ENCODE results near the gene ULK1.

Gene ULK1

DNA sequence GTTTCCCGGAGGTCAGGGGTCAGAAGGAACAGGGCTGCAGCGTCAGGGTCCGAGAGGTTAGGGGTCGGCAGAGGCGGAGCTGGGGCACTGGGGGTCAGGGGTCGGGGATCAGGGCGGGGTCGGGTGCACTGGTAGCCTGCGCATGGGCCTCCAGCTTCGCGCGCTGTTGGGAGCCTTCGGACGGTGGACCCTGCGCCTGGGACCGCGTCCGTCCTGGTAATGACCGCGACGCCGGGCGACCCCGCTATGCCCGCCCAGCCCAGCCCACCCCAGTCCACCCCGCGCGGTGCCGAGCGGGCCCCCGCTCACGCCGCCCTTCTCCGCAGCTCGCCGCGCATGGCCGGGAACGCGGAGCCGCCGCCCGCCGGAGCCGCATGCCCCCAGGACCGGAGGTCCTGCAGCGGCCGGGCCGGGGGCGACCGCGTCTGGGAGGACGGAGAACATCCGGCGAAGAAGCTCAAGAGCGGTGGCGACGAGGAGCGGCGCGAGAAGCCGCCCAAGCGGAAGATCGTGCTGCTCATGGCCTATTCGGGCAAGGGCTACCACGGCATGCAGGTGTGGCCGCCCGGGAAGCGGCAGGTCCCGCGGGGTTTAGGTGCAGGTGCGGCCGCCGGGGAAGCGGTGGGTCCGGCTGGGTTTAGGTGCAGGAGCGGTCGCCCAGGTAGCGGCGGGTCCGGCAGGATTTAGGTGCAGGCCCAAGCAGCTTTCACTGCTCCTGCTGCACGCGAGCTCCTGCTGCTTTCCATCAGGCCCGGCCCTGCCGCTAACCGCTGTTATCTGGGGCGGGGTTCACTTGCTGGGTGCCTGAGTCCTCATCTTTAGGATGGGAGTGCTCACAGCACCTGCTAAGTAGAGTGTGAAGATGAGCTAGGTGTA lies 35.4 kb downstream of the ULK1 start:
- Mint-ChIP-seq H3K9me3 (peaks cover 7% of the 10 kb centered on the region), H3K36me3 (ENCODE audit: low read depth) (peaks cover 27% of the 10 kb centered on the region), H3K4me1 (peaks cover 6% of the 10 kb centered on the region), H3K4me3 (peak overlapping the region; percentile 90), H3K27me3 (ENCODE audit: low read depth, poor library complexity) (peaks cover 3% of the 10 kb centered on the region), H3K27ac (peak overlapping the region; percentile 95)
- DNase-seq = peak; percentile 66
- TF ChIP-seq, protein P1, sequence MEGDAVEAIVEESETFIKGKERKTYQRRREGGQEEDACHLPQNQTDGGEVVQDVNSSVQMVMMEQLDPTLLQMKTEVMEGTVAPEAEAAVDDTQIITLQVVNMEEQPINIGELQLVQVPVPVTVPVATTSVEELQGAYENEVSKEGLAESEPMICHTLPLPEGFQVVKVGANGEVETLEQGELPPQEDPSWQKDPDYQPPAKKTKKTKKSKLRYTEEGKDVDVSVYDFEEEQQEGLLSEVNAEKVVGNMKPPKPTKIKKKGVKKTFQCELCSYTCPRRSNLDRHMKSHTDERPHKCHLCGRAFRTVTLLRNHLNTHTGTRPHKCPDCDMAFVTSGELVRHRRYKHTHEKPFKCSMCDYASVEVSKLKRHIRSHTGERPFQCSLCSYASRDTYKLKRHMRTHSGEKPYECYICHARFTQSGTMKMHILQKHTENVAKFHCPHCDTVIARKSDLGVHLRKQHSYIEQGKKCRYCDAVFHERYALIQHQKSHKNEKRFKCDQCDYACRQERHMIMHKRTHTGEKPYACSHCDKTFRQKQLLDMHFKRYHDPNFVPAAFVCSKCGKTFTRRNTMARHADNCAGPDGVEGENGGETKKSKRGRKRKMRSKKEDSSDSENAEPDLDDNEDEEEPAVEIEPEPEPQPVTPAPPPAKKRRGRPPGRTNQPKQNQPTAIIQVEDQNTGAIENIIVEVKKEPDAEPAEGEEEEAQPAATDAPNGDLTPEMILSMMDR (IDR thresholded peaks at IDR 0.05) = no peak

DNA sequence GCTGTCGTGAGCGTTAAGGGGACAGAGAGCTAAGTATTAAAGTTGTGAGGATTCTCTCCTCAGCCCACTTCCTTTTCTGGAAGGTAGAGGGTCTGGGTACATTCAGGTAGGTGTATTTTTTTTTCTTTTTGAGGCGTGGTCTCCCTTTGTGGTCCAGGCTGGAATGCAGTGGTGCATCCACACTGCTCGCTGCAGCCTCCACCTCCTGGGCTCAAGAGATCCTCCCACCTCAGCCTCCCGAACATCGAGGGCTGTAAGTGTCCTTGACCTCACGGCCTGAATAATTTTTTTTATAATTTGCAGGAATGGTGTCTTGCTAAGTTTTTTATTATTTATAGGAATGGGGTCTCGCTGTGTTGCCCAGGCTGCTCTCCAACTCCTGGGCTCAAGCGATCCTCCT lies 36.1 kb downstream of the ULK1 start:
- TF ChIP-seq, protein P1 (IDR thresholded peaks at IDR 0.05) = no peak
- no peak for DNase-seq
- H3K27ac Mint-ChIP-seq = no peak overlapping the region
- peaks cover 7% of the 10 kb centered on the region for H3K9me3 Mint-ChIP-seq
- H3K4me3 Mint-ChIP-seq = peak overlapping the region; percentile 90
- H3K4me1 Mint-ChIP-seq = peaks cover 6% of the 10 kb centered on the region
- peaks cover 3% of the 10 kb centered on the region for H3K27me3 Mint-ChIP-seq (ENCODE audit: low read depth, poor library complexity)
- peaks cover 32% of the 10 kb centered on the region for H3K36me3 Mint-ChIP-seq (ENCODE audit: low read depth)

DNA sequence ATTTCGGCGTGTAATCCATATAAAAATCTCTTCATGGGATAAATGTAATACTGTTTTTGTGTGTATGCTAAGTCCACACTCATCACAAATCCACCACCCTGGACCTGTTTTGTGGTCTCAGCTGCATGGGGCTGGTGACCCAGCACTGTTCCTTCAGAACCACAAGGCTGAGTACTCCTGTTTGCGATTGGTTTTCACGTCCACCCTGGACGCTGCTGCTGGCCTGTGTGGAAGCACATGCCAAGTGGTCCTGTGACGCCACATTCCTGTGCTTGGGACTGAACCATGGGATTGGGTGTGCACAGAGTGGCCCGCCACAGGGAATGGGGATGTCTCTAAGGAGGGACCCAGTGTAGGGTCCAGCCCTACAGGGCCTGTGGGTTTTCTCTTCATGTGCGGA lies 39.0 kb downstream of the ULK1 start:
- peaks cover 3% of the 10 kb centered on the region for H3K27me3 Mint-ChIP-seq (ENCODE audit: low read depth, poor library complexity)
- no peak for DNase-seq
- peaks cover 6% of the 10 kb centered on the region for H3K4me1 Mint-ChIP-seq
- TF ChIP-seq, protein P1 (IDR thresholded peaks at IDR 0.05) = no peak
- H3K36me3 Mint-ChIP-seq (ENCODE audit: low read depth) = peaks cover 51% of the 10 kb centered on the region
- no peak overlapping the region for H3K27ac Mint-ChIP-seq
- no peaks in the 10 kb centered on the region for H3K9me3 Mint-ChIP-seq
- H3K4me3 Mint-ChIP-seq = no peak overlapping the region

DNA sequence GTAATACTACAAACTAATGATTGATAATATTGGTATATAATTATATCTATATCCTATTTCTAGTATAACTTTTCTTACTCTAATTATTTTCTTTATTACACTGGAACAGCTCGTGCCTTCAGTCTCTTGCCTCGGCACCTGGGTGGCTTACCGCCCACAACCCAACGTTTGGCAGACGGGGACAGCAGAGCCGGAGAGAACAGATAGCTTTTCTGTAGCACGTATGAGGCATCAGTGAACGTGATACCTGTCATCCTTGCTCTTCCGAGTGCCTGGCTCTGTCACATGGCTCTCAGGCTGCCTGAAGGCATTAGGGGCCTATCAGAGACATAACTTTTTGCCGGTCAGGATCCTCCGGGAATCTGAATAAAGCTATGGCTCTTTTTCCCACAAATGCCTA lies 40.1 kb downstream of the ULK1 start:
- Mint-ChIP-seq H3K4me1 (peaks cover 6% of the 10 kb centered on the region), H3K27me3 (ENCODE audit: low read depth, poor library complexity) (peaks cover 3% of the 10 kb centered on the region), H3K4me3 (no peak overlapping the region), H3K36me3 (ENCODE audit: low read depth) (peaks cover 58% of the 10 kb centered on the region), H3K9me3 (no peaks in the 10 kb centered on the region), H3K27ac (no peak overlapping the region)
- TF ChIP-seq, protein P1 (IDR thresholded peaks at IDR 0.05) = no peak
- no peak for DNase-seq

DNA sequence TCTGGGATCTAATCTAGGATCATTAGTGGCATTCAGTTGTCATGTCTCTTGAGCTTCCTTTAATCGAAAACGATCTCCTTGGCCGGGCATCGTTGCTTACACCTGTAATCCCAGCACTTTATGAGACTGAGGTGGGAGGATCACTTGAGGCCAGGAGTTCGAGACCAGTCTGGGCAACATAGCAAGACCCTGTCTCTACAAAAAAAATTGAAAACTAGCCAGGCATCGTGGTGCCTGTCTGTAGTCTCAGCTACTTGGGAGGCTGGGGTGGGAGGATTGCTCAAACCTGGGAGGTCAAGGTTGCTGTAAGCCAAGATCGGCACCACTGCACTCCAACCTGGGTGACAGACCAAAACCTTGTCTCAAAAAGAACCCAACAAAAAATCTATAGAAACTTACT lies 43.7 kb downstream of the ULK1 start:
- H3K36me3 Mint-ChIP-seq (ENCODE audit: low read depth) = peaks cover 57% of the 10 kb centered on the region
- no peak overlapping the region for H3K4me3 Mint-ChIP-seq
- TF ChIP-seq, protein P1 (IDR thresholded peaks at IDR 0.05) = no peak
- H3K27ac Mint-ChIP-seq = peak overlapping the region; percentile 62
- no peaks in the 10 kb centered on the region for H3K27me3 Mint-ChIP-seq (ENCODE audit: low read depth, poor library complexity)
- no peaks in the 10 kb centered on the region for H3K9me3 Mint-ChIP-seq
- H3K4me1 Mint-ChIP-seq = no peaks in the 10 kb centered on the region
- DNase-seq = no peak

DNA sequence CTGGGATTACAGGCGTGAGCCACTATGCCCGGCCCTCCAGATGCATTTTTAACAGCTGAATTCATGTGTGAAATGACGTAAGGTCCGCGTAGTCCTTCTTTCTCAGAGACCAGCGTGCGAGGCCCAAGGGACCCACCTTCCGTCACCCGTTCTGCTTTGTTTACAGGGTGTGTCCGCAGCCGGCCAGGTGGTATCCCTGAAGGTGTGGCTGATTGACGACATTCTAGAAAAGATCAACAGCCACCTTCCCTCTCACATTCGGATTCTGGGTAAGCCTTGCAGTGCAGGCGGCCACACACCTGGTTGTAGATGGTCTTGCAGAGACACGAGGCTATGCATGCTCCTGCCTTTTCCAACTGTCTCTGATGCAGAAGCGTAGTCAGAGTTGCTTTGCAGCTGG lies 44.6 kb downstream of the ULK1 start:
- no peak overlapping the region for H3K4me3 Mint-ChIP-seq
- TF ChIP-seq, protein P1 (IDR thresholded peaks at IDR 0.05) = no peak
- no peaks in the 10 kb centered on the region for H3K27me3 Mint-ChIP-seq (ENCODE audit: low read depth, poor library complexity)
- no peak for DNase-seq
- H3K4me1 Mint-ChIP-seq = no peaks in the 10 kb centered on the region
- no peak overlapping the region for H3K27ac Mint-ChIP-seq
- no peaks in the 10 kb centered on the region for H3K9me3 Mint-ChIP-seq
- H3K36me3 Mint-ChIP-seq (ENCODE audit: low read depth) = peaks cover 59% of the 10 kb centered on the region
